HG03095 (cell line): ENCODE measurements around the gene CYTL1.
"Not testable (repeated sequence)": the region's sequence is repeated elsewhere in the genome, so short reads cannot be mapped to it uniquely, and the experiment has no call there.

Source experiments
- ATAC-seq: cut with Tn5 transposase; IDR thresholded peaks from one replicate; pipeline ENCODE4 v1.9.1; 2021; ENCODE audit warnings: moderate library complexity; ENCODE audit not compliant: unreplicated experiment

Gene CYTL1

DNA sequence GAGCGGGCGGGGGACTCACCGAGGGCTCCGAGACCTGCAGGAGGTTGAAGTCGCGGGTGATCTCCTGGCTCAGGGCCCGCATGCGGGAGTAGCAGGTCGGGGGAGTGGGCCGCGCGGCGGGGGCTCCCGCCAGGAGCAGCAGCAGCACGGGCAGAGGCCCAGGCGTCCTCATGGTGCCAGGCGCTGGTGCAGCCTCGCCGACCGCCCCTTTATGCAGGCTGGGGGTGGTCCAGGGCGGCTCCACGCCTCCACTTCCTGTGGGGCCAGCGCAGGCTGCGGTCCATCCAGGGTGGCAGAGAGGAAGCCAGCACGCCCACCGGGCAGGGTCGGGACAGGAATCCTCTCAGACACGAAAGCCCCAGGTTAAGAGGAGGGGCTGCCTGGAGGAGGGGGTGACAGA lies at the start of gene CYTL1:
Gene CYTL1 (minus strand): TSS at position 185 of the 400 bp plus-strand sequence. CDS start 13 bp downstream, at position 172.
- no peak for ATAC-seq

DNA sequence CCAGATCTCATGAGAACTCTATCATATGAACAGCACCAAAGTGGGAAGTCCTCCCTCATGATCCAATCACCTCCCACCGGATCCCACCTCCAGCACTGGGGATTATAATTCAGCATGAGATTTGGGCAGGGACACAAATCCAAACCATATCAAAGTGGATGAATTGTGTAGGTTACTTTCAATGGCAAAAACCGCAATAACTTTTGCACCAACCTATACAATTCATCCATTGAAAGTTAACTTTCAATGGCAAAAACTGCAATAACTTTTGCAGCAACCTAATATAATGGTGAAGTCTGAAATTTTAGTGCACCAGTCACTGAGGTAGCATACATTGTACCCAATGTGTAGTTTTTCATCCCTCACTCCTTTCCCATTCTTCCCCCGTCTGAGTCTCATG lies 48.6 kb upstream of the CYTL1 start:
- ATAC-seq = no peak

- ATAC-seq = not testable (repeated sequence)
Observed at GRCh38 chr4:5066968-5067367, 47.7 kb upstream of the CYTL1 start.

DNA sequence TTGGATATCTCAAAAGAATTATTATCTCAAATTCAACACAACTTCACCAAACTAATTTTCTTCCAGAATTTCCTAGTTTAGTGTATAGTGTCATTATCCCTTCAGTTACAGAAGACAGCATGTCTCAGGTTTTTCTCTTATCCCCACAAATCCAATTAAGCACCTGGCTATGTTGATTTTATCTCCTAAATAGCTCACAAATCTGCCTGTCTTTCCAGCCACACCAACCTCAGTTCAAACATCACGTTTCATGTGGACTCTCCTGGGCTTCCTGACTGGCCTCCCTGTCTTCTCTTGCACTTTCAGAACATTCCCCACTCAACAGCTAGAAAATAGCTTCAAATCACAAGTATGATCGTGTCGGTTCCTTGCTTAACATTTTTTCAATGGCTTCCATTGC lies 46.8 kb upstream of the CYTL1 start:
- ATAC-seq = no peak

DNA sequence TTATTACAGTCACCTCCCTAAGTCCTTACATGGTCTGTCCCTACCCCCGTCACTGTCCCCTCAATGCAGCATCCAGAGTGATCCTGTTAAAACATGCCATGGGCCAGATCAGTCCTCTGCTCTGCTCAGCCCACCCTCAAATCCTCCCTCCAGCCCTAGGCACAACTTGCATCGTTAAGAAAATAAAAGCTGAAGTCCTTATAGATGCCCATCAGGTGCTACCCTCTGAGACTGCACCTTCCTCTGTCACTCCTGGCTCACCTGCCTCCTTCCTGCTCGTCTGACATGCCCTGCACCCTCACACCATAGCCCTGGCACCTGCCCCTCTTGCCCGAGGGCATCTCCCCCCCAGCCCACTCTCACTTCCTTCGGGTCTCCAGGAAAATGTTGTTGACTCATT lies 36.2 kb upstream of the CYTL1 start:
- no peak for ATAC-seq

DNA sequence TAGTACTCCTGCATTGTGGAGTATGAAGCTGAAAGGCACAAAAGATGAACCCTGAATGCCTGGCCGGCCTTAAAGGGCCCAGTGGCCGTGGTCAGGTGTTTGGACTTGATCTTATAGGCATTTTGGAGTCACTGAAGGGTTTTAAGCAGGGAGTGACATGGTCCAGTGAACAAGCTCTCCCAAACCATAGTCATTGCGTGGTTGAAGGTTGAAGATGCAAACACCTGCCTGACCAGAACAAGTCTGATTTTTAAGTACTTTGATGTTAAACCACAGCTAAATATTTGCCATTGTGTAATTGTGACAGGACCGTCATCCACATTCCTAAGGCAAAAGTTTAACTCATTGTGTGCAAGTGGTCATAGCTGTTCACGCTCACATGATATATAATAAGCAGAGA lies 35.3 kb upstream of the CYTL1 start:
- ATAC-seq = no peak

GRCh38 chr4:5052726-5053425 lies 33.6 kb upstream of the CYTL1 start:
- ATAC-seq = no peak

DNA sequence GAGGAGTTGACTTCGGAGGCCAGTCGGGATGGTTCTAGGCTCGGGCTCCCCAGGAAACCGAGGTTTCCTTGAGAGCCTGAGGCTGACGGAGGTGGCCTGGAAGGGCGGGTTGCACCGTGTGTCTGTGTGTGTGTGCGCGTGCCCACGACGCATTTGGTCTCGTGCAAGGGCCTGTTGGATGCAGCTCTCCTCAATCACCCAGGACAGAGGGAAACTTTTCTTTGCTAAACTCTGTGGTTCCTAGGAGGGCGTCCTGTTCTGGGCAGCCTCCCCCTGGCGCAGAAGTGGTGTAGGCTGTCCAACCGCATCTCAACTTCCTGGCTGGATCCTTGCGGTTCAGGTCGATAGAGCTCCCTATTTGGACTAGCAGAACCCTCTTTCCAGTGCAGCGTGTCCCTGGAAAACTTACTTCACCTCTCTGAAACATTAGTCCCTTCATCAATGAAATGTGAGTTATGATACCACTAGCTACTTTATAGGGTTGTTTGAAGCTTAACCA lies 33.0 kb upstream of the CYTL1 start:
- ATAC-seq = no peak

DNA sequence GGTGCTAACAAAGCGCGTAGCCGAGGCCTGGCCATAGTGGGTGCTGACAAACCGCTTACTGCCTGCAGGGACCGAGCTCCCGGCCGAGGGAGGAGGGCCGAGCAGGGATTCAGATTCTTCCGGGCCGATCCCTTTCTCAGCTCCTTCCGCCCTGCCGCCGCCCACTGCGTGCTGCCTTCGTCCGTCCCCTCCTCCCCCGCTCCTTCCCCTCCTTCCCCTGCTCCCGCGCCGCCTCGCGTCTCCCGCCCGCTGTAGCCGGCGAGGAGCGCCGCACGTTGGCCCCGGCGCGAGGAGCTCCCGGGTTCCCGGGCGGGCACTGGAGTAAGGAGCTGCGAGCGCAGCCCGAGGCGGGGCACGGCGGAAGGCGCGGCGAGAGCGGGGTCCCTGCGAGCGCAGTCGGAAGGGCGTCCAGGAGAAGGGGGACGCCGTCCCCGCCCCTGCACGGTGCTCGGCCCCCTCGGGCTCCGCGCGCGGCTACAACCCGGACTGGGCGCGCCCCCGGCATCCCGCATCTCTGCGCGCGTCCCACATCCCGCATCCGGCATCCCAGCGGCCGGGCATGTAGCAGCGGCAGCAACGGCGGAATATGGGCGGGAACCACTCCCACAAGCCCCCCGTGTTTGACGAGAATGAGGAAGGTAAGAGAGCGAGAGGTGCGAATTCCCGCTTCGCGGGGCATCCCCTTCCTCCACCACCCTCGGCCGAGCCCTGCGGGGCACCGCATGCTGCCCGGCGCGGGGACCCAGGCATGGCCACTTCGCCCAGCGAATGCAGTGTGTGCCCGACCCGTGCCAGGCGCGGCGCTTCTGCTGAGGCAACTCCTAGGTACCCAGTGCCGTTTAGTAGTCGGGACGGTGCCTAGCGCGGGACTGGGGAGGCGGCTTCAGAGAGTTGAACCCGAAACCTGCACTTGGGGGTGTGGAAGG lies 32.3 kb upstream of the CYTL1 start, which contains the start of gene STK32B:
Gene STK32B (plus strand): TSS at position 203 of the 926 bp plus-strand sequence.
- no peak for ATAC-seq

DNA sequence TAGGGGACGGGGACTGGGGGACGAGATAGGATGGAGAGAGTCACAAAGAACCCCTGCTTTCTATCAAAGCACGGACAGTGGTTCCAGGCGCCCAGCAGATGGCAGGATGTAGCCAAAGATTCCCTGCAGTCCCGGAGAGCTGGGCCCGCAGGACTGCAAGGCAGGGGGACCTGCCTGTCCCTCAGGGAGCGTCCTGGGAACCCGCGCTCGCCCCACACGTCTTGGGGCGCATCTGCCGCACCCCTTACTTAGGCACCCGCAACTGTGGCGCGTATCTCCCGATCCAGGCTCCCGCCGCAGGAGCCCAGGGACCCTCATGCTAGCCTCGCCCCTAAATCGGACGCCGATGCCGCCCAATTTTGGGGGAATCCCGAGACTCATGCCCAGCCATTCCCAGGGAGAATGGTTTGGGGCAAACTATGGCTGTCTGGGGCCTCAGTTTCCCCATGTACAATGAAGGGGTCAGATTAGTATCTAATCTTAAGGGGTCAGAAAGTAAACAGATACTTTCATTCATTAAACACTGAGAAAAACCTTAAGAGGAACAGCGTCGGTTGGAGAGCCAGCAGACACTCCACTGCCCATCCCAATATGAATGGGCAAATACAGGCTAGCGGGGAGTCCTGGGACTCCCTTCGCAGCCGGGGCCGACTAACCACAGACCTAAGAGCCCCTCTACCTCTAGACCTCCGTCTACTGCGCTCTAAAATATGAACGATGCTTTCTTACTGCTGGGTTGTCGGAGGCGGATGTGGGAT lies 31.4 kb upstream of the CYTL1 start:
- no peak for ATAC-seq

DNA sequence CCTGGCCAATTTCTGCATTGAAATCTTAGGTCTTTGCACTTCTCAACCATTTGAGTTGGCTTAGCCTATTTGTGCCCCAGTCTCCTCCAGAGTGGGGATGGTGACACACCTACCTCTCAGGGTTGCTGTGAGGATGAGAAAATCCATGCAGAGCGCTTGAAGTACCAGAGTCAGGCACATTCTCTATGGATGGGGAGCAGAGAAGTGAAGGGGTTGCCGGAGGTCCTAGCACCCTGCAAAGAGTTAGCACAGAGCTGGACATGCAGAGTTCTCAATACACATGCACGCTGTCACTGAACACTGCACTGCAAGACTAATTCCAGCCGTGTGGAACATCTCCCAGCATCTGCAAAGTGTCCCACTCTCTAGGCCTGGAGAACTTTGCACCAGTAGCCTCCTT lies 29.5 kb upstream of the CYTL1 start:
- ATAC-seq = no peak

GRCh38 chr4:5045097-5045496 lies 25.8 kb upstream of the CYTL1 start:
- no peak for ATAC-seq

DNA sequence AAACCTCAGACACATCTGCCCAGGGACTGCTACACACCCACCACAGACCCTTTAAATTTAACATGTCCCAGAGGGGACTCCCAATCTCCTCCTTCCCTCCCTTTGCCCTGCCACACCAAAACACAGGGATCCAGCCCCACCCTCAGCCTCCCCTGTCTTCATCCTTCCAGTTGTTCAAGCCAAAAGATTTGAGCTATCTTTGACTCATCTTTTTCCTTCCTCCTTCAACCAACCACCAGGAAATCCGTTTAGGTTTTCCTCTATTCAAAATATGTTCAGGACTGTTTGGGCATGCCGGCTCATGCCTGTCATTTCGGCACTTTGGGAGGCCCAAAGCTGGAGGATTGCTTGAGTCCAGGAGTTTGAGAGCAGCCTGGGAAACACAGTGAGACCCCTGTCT lies 25.1 kb upstream of the CYTL1 start:
- no peak for ATAC-seq

- no peak for ATAC-seq
Observed at GRCh38 chr4:5043579-5043978, 24.3 kb upstream of the CYTL1 start.

GRCh38 chr4:5041699-5042098 lies 22.4 kb upstream of the CYTL1 start:
- ATAC-seq = no peak

DNA sequence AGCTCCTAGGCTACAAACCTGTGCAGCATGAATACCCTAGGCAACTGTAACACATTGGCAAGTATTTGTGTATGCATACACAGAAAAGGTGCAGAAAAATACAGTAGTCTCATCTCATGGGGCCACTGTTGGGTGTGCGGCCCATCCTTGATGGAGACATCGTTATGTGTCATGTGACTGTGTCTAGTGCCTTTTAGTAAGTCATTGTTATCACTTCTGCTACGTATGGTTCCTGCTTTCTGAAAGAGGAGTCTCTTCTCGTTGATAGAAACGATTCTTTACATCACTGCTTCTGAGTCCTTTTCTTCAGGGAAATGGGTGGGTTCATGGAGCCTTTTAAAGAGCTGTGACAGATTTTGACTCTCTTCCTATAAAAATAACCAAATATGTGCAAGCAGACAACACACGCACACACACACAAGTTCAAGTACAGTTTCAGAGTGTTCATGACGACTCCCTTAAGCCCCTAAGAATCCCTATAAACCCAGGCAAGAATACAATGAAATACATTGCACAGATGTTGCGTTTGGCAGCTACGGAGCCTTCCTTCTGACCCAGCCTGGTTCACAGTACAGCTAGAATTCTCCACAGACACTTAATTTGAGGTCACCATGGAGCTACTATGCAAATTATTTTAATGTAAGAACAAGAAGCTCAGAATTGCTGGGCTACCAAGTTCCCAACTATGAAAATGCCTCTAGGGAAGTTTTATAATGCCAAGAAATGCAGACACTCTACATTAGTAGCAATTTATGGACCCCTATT lies 21.8 kb upstream of the CYTL1 start:
- ATAC-seq = no peak

GRCh38 chr4:5039800-5040199 lies 20.5 kb upstream of the CYTL1 start:
- ATAC-seq = no peak

GRCh38 chr4:5037553-5038551 lies 18.6 kb upstream of the CYTL1 start:
- no peak for ATAC-seq

- no peak for ATAC-seq
Observed at GRCh38 chr4:5036239-5036638, 17.0 kb upstream of the CYTL1 start.
